HEK293 (cell line): ENCODE data around the gene PNPLA5.

Experiments used
- CTCF ChIA-PET: fragments of 350-600 bp; formaldehyde crosslinking; extraction: SDS; loops from one replicate; lab custom pipeline; 2021; ENCODE audit warnings: antibody characterized with exemption; lab: Yijun Ruan, JAX
- POLR2A ChIA-PET: fragments of 300-600 bp; formaldehyde crosslinking; extraction: SDS; loops from one replicate; lab custom pipeline; 2020; ENCODE audit warnings: antibody characterized with exemption, inconsistent platforms; lab: Yijun Ruan, JAX
- H3K27ac ChIP-seq: fragments of 200-500 bp; sonication (Bioruptor generic); 2 replicates; pipeline ENCODE4 v1.5.1; 2014; ENCODE audit warnings: low read depth, low read length, control low read depth, inconsistent platforms; ENCODE audit errors: extremely low read depth
- H3K36me3 ChIP-seq, 2 experiments: fragments of 200-500 bp in 1 of 2; sonication (Bioruptor generic) in 1 of 2; 1 replicate in 1 of 2; 2 replicates in 1 of 2; pipeline ENCODE4 v1.5.1; 2014 to 2017; ENCODE audit warnings: inconsistent platforms in 2 of 2, low read length in 2 of 2; ENCODE audit not compliant: control insufficient read depth in 2 of 2, insufficient read depth in 1 of 2
- H3K4me1 ChIP-seq: fragments of 200-500 bp; sonication (Bioruptor generic); 2 replicates; pipeline ENCODE4 v1.5.1; 2014; ENCODE audit warnings: mild to moderate bottlenecking, low read length, inconsistent platforms; ENCODE audit not compliant: control insufficient read depth, insufficient read depth
- H3K4me3 ChIP-seq: 2 replicates; pipeline ENCODE4 v1.5.1; 2011; ENCODE audit warnings: low read depth, mild to moderate bottlenecking, control low read depth, low read length, moderate library complexity
- H3K9me3 ChIP-seq: fragments of 200-500 bp; sonication (Bioruptor generic); 2 replicates; pipeline ENCODE4 v1.5.1; 2014; ENCODE audit warnings: low read depth, low read length, inconsistent platforms; ENCODE audit not compliant: control insufficient read depth, insufficient read depth
- PRDM1 ChIP-seq: fragments of 450-650 bp; formaldehyde crosslinking; IDR thresholded peaks from 2 replicates; pipeline ENCODE4; 2016; ENCODE audit warnings: missing biosample characterization, missing genetic modification characterization
- SCRT2 ChIP-seq: fragments of 450-650 bp; formaldehyde crosslinking; IDR thresholded peaks from 2 replicates; pipeline ENCODE4 v1.5.1; 2016; ENCODE audit warnings: missing biosample characterization, missing genetic modification characterization
- WT1 ChIP-seq: fragments of 450-650 bp; formaldehyde crosslinking; IDR thresholded peaks from 2 replicates; pipeline ENCODE4 v1.5.1; 2016; ENCODE audit warnings: missing biosample characterization, missing genetic modification characterization
- ZBTB48 ChIP-seq: fragments of 450-650 bp; formaldehyde crosslinking; IDR thresholded peaks from 2 replicates; pipeline ENCODE4 v1.5.1; 2016; ENCODE audit warnings: missing biosample characterization, missing genetic modification characterization
- ZNF121 ChIP-seq: fragments of 450-650 bp; formaldehyde crosslinking; IDR thresholded peaks from 2 replicates; pipeline ENCODE4 v1.5.1; 2016; ENCODE audit warnings: missing biosample characterization, missing genetic modification characterization
- ZNF146 ChIP-seq: fragments of 450-650 bp; formaldehyde crosslinking; IDR thresholded peaks from 2 replicates; pipeline ENCODE4 v1.5.1; 2016; ENCODE audit warnings: missing biosample characterization, missing genetic modification characterization
- ZNF18 ChIP-seq: fragments of 450-650 bp; formaldehyde crosslinking; IDR thresholded peaks from 2 replicates; pipeline ENCODE4 v1.5.1; 2016; ENCODE audit warnings: missing biosample characterization, missing genetic modification characterization
- ZNF26 ChIP-seq: fragments of 450-650 bp; formaldehyde crosslinking; IDR thresholded peaks from 2 replicates; pipeline ENCODE4 v1.5.1; 2016; ENCODE audit warnings: missing biosample characterization, missing genetic modification characterization
- ZNF341 ChIP-seq: fragments of 450-650 bp; formaldehyde crosslinking; IDR thresholded peaks from 2 replicates; pipeline ENCODE4; 2016; ENCODE audit warnings: low read depth, missing biosample characterization, missing genetic modification characterization
- ZNF394 ChIP-seq: fragments of 450-650 bp; formaldehyde crosslinking; IDR thresholded peaks from 2 replicates; pipeline ENCODE4 v1.5.1; 2016; ENCODE audit warnings: missing biosample characterization, missing genetic modification characterization, mild to moderate bottlenecking, moderate library complexity, borderline replicate concordance
- ZNF404 ChIP-seq: fragments of 450-650 bp; formaldehyde crosslinking; IDR thresholded peaks from 2 replicates; pipeline ENCODE4 v1.5.1; 2017; ENCODE audit warnings: missing biosample characterization, missing genetic modification characterization
- ZNF544 ChIP-seq: fragments of 450-650 bp; formaldehyde crosslinking; IDR thresholded peaks from 2 replicates; pipeline ENCODE4 v1.5.0; 2017; ENCODE audit warnings: missing biosample characterization, missing genetic modification characterization
- TF ChIP-seq, protein P1 (sequence below): fragments of 450-650 bp; formaldehyde crosslinking; IDR thresholded peaks from 2 replicates; pipeline ENCODE4 v1.5.1; 2017; ENCODE audit warnings: missing biosample characterization, missing genetic modification characterization
- TF ChIP-seq, protein P2 (sequence below): fragments of 450-650 bp; formaldehyde crosslinking; IDR thresholded peaks from 2 replicates; pipeline ENCODE4 v1.5.1; 2016; ENCODE audit warnings: missing biosample characterization, missing genetic modification characterization, low read depth

Gene PNPLA5

GRCh38 chr22:43851058-43851978 lies 40.5 kb downstream of the PNPLA5 start:
- H3K9me3 ChIP-seq: no peaks in the 10 kb centered on the region
- no peaks in the 10 kb centered on the region for H3K36me3 ChIP-seq
- TF ChIP-seq ZNF18 (tag by site-specific recombination) (no peak), ZNF404 (tag by site-specific recombination) (no peak), PRDM1 (no peak), ZNF146 (no peak), ZBTB48 (tag by site-specific recombination) (no peak), ZNF544 (tag by site-specific recombination) (no peak), SCRT2 (tag by site-specific recombination) (peak; percentile 49; the same call in 1 of the 2 replicates), WT1 (tag by site-specific recombination) (no peak)
- ChIA-PET POLR2A (no interaction called here), CTCF (no interaction called here)
- H3K27ac ChIP-seq: no peak overlapping the region
- no peak overlapping the region for H3K4me3 ChIP-seq
- no peaks in the 10 kb centered on the region for H3K4me1 ChIP-seq

GRCh38 chr22:43850529-43850928 lies 41.3 kb downstream of the PNPLA5 start:
- H3K9me3 ChIP-seq: no peaks in the 10 kb centered on the region
- no peaks in the 10 kb centered on the region for H3K4me1 ChIP-seq
- no peak overlapping the region for H3K27ac ChIP-seq
- CTCF ChIA-PET: interaction anchor here (2.4 kb wide), 1 partner anchor 34 kb away, joined by 6 read pairs; no protein-coding TSS in a partner anchor
- POLR2A ChIA-PET: no interaction called here
- no peaks in the 10 kb centered on the region for H3K36me3 ChIP-seq
- H3K4me3 ChIP-seq: no peak overlapping the region
- TF ChIP-seq ZNF121 (tag by site-specific recombination): no peak
- TF ChIP-seq ZNF341: peak; percentile 67
- TF ChIP-seq, protein P1, sequence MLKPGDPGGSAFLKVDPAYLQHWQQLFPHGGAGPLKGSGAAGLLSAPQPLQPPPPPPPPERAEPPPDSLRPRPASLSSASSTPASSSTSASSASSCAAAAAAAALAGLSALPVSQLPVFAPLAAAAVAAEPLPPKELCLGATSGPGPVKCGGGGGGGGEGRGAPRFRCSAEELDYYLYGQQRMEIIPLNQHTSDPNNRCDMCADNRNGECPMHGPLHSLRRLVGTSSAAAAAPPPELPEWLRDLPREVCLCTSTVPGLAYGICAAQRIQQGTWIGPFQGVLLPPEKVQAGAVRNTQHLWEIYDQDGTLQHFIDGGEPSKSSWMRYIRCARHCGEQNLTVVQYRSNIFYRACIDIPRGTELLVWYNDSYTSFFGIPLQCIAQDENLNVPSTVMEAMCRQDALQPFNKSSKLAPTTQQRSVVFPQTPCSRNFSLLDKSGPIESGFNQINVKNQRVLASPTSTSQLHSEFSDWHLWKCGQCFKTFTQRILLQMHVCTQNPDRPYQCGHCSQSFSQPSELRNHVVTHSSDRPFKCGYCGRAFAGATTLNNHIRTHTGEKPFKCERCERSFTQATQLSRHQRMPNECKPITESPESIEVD (tag by site-specific recombination): no peak
- TF ChIP-seq, protein P2, sequence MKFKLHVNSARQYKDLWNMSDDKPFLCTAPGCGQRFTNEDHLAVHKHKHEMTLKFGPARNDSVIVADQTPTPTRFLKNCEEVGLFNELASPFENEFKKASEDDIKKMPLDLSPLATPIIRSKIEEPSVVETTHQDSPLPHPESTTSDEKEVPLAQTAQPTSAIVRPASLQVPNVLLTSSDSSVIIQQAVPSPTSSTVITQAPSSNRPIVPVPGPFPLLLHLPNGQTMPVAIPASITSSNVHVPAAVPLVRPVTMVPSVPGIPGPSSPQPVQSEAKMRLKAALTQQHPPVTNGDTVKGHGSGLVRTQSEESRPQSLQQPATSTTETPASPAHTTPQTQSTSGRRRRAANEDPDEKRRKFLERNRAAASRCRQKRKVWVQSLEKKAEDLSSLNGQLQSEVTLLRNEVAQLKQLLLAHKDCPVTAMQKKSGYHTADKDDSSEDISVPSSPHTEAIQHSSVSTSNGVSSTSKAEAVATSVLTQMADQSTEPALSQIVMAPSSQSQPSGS (tag by site-specific recombination): no peak
- TF ChIP-seq, all 188 proteins: peak for 1

GRCh38 chr22:43849731-43850130 lies 42.1 kb downstream of the PNPLA5 start:
- POLR2A ChIA-PET: no interaction called here

More at GRCh38 chr22:43849731-43850130, 42.1 kb downstream of the PNPLA5 start:
- Histone ChIP-seq H3K4me1 (no peaks in the 10 kb centered on the region), H3K27ac (no peak overlapping the region)
- TF ChIP-seq ZNF394 (tag by site-specific recombination): no peak
- TF ChIP-seq ZNF26 (tag by site-specific recombination): no peak
- TF ChIP-seq, all 188 proteins: peak for 0
- CTCF ChIA-PET: interaction anchor here (2.4 kb wide), 1 partner anchor 35 kb away, joined by 6 read pairs; no protein-coding TSS in a partner anchor
- no peak overlapping the region for H3K4me3 ChIP-seq
- no peaks in the 10 kb centered on the region for H3K9me3 ChIP-seq
- no peaks in the 10 kb centered on the region for H3K36me3 ChIP-seq
